HCT116 (cell line): ENCODE data around the gene MANBA. TPM values are rescaled to one million over a fixed set of nuclear protein-coding genes. Genes with fewer than 3 reads are reported as not detected.

Experiments
- ATAC-seq: fragments of 200-7000 bp; cut with Tn5 transposase; 2 replicates; pipeline ENCODE4 v1.9.1; 2020; ENCODE audit warnings: mild to moderate bottlenecking, moderate library complexity
- BruUV-seq: library from RNA; stranded (reverse); fragments of 400-500 nt; replicated peaks from 2 replicates; lab custom pipeline; 2021; lab: Mats Ljungman, UMichigan
- CTCF ChIA-PET: fragments of 300-600 bp; sonication (Branson Sonifier 250); formaldehyde crosslinking; loops from one replicate; lab custom pipeline; 2021; ENCODE audit warnings: antibody characterized with exemption; lab: Charles Lee
- POLR2A ChIA-PET: fragments of 300-600, 350-600 bp; sonication (Branson Sonifier 250); formaldehyde crosslinking; loops from one replicate; lab custom pipeline; 2021; ENCODE audit warnings: antibody characterized with exemption; lab: Charles Lee
- RAD21 ChIA-PET, 2 experiments: fragments of 300-600 bp; sonication (Branson Sonifier 250); formaldehyde crosslinking; loops; one replicate each; lab custom pipeline; 2023; ENCODE audit warnings: low total read pairs in 2 of 2; ENCODE audit not compliant: uncharacterized antibody in 2 of 2, unreplicated experiment in 2 of 2, low non-redundant PET in 1 of 2; lab: Charles Lee
- DNase-seq: peaks from one replicate; pipeline ENCODE4 v3.0.0-alpha.2; 2010; ENCODE audit warnings: low read depth, low spot score
- H2AFZ ChIP-seq: fragments of 200-600 bp; shearing (Covaris generic), sonication (generic); 2 replicates; pipeline ENCODE4 v1.6.1; 2017; ENCODE audit warnings: low read depth, mixed run types, mixed read lengths, antibody characterized with exemption, low read length; ENCODE audit not compliant: poor library complexity, severe bottlenecking
- H3K27ac ChIP-seq: 2 replicates; pipeline ENCODE4 v1.5.1; 2012; ENCODE audit warnings: low read depth, low read length
- H3K27me3 ChIP-seq: fragments of 200-600 bp; sonication (generic); 2 replicates; pipeline ENCODE4 v1.6.1; 2016; ENCODE audit warnings: mixed run types, low read length, mixed read lengths; ENCODE audit not compliant: insufficient read depth
- H3K36me3 ChIP-seq, 2 experiments: fragments of 200-500 bp in 1 of 2; fragments of 200-600 bp in 1 of 2; sonication (Bioruptor generic) in 1 of 2; sonication (generic) in 1 of 2; 2 replicates each; pipeline versions ENCODE4 v1.5.1 to v1.6.1; 2014 to 2016; ENCODE audit warnings: low read length in 2 of 2, inconsistent platforms in 1 of 2, mixed read lengths in 1 of 2, mixed run types in 1 of 2; ENCODE audit not compliant: insufficient read depth in 2 of 2, control insufficient read depth in 1 of 2
- H3K4me1 ChIP-seq, 2 experiments: fragments of 200-600 bp in 1 of 2; sonication (generic) in 1 of 2; 2 replicates each; pipeline versions ENCODE4 v1.5.1 to v1.6.1; 2012 to 2017; ENCODE audit warnings: low read length in 2 of 2, inconsistent platforms in 1 of 2, mild to moderate bottlenecking in 1 of 2, mixed read lengths in 1 of 2, mixed run types in 1 of 2, moderate library complexity in 1 of 2; ENCODE audit not compliant: insufficient read depth in 2 of 2, control insufficient read depth in 1 of 2
- H3K4me2 ChIP-seq: fragments of 200-600 bp; sonication (generic); 2 replicates; pipeline ENCODE4 v1.6.1; 2017; ENCODE audit warnings: mixed run types, low read length, mixed read lengths
- H3K4me3 ChIP-seq, 2 experiments: fragments of 200-600 bp in 1 of 2; sonication (generic) in 1 of 2; replicated peaks in 1 of 2; 2 replicates each; pipeline ENCODE4 v1.5.1; 2011 to 2016; ENCODE audit warnings: low read length in 2 of 2, control low read depth in 1 of 2, low read depth in 1 of 2, mild to moderate bottlenecking in 1 of 2, mixed read lengths in 1 of 2, mixed run types in 1 of 2
- H3K79me2 ChIP-seq: fragments of 200-600 bp; sonication (generic); 2 replicates; pipeline ENCODE4 v1.6.1; 2017; ENCODE audit warnings: mild to moderate bottlenecking, mixed run types, low read length, moderate library complexity, mixed read lengths; ENCODE audit not compliant: insufficient read depth
- H3K9ac ChIP-seq: fragments of 200-600 bp; sonication (generic); 2 replicates; pipeline ENCODE4 v1.6.1; 2016; ENCODE audit warnings: low read length, mixed read lengths
- H3K9me2 ChIP-seq: fragments of 200-600 bp; sonication (generic), shearing (Covaris generic); 2 replicates; pipeline ENCODE4 v1.6.1; 2017; ENCODE audit warnings: mixed run types, mild to moderate bottlenecking, moderate library complexity; ENCODE audit not compliant: insufficient read depth
- H3K9me3 ChIP-seq, 2 experiments: fragments of 200-500 bp in 1 of 2; fragments of 200-600 bp in 1 of 2; sonication (Bioruptor generic) in 1 of 2; sonication (generic) in 1 of 2; 2 replicates each; pipeline ENCODE4 v1.6.1; 2014 to 2017; ENCODE audit warnings: low read length in 2 of 2, mixed read lengths in 2 of 2, inconsistent platforms in 1 of 2, low read depth in 1 of 2, mild to moderate bottlenecking in 1 of 2, mixed run types in 1 of 2, moderate library complexity in 1 of 2; ENCODE audit not compliant: control insufficient read depth in 1 of 2, insufficient read depth in 1 of 2
- H4K20me1 ChIP-seq: fragments of 200-600 bp; sonication (generic), shearing (Covaris generic); 2 replicates; pipeline ENCODE4 v1.6.1; 2017; ENCODE audit warnings: mixed run types, mild to moderate bottlenecking, moderate library complexity; ENCODE audit not compliant: insufficient read depth
- CBX3 ChIP-seq: IDR thresholded peaks from 2 replicates; pipeline ENCODE4 v1.6.1; 2012; ENCODE audit warnings: low read depth
- CEBPB ChIP-seq: IDR thresholded peaks from 2 replicates; pipeline ENCODE4 v1.6.1; 2012; ENCODE audit warnings: low read depth
- CTCF ChIP-seq, 3 experiments: fragments of 200-600 bp in 1 of 3; sonication (generic) in 1 of 3; IDR thresholded peaks in 2 of 3; conservative IDR thresholded peaks in 1 of 3; 2 replicates each; pipeline ENCODE4 v1.5.1; 2012 to 2017; ENCODE audit warnings: low read depth in 2 of 3, low read length in 2 of 3, antibody characterized with exemption in 1 of 3, borderline replicate concordance in 1 of 3, control low read depth in 1 of 3, mild to moderate bottlenecking in 1 of 3, mixed read lengths in 1 of 3, mixed run types in 1 of 3, moderate library complexity in 1 of 3; ENCODE audit not compliant: insufficient read depth in 1 of 3
- EZH2phosphoT487 ChIP-seq: fragments of 200-600 bp; IDR thresholded peaks from 2 replicates; pipeline ENCODE4 v1.6.1; 2018; ENCODE audit warnings: antibody characterized with exemption, borderline replicate concordance
- FOSL1 ChIP-seq: IDR thresholded peaks from 2 replicates; pipeline ENCODE4 v1.6.1; 2012; ENCODE audit warnings: low read depth
- REST ChIP-seq: IDR thresholded peaks from 2 replicates; pipeline ENCODE4 v1.6.1; 2012; ENCODE audit warnings: low read depth
- SIN3A ChIP-seq: IDR thresholded peaks from 2 replicates; pipeline ENCODE4 v1.6.1; 2012; ENCODE audit warnings: low read depth
- ZFX ChIP-seq: fragments of 450-650 bp; IDR thresholded peaks from 2 replicates; pipeline ENCODE4 v1.6.1; 2017
- intact Hi-C: fragments of 100-400 bp; cut with micrococcal nuclease; formaldehyde crosslinking; loops from 2 replicates; pipeline ENCODE4 v1.10.0; 2022
- total RNA-seq: library from RNA; stranded (reverse); gene quantifications from one replicate; pipeline ENCODE4 v1.2.1, GENCODE V29; 2021; ENCODE audit not compliant: unreplicated experiment

The MANBA gene
- total RNA-seq, 1 experiment from 2014 or later = 21.3 TPM

- Histone ChIP-seq H3K4me1 (peaks cover 9 to 12% of the 10 kb centered on the region in 2 experiments), H3K9me2 (no peaks in the 10 kb centered on the region), H3K4me2 (peak overlapping the region; percentile 29; the same call in 1 of the 2 replicates), H3K27ac (no peak overlapping the region), H3K36me3 (no peaks in the 10 kb centered on the region), H3K9me3 (no peaks in the 10 kb centered on the region), H3K79me2 (no peaks in the 10 kb centered on the region; the same call in 1 of the 2 replicates), H2AFZ (no peak overlapping the region), H3K4me3 (no peak overlapping the region), H3K27me3 (no peaks in the 10 kb centered on the region), H3K9ac (no peak overlapping the region), H4K20me1 (no peaks in the 10 kb centered on the region)
- POLR2A ChIA-PET = no interaction called here
- intact Hi-C loops = no loop called here
- TF ChIP-seq CBX3 = no peak
- TF ChIP-seq CEBPB = no peak
- TF ChIP-seq SIN3A = no peak
- no peak for TF ChIP-seq CTCF (IDR thresholded peaks at IDR 0.05 in 2 of 3, conservative IDR thresholded peaks at IDR 0.05 in 1 of 3; ENCODE audit: borderline replicate concordance in 1 of 3, insufficient read depth in 1 of 3, low read depth in 2 of 3, low read length in 2 of 3)
- no peak for TF ChIP-seq ZFX
- no peak for TF ChIP-seq EZH2phosphoT487
- no peak for TF ChIP-seq REST
- no peak for TF ChIP-seq FOSL1
- BruUV-seq = no TSS peak
- RAD21 ChIA-PET = no interaction called here
- CTCF ChIA-PET = no interaction called here
- DNase-seq (no peak), ATAC-seq (peak; percentile 63)
These were observed 23.9 kb downstream of the MANBA start for GRCh38 chr4:102736636-102737549.
